ENCODE measurements around the gene AFAP1. TPM values are rescaled to one million over a fixed set of nuclear protein-coding genes. Genes with fewer than 3 reads are reported as not detected.

AFAP1 gene
- polyA plus RNA-seq, 1 experiment, result 48.5 TPM

DNA sequence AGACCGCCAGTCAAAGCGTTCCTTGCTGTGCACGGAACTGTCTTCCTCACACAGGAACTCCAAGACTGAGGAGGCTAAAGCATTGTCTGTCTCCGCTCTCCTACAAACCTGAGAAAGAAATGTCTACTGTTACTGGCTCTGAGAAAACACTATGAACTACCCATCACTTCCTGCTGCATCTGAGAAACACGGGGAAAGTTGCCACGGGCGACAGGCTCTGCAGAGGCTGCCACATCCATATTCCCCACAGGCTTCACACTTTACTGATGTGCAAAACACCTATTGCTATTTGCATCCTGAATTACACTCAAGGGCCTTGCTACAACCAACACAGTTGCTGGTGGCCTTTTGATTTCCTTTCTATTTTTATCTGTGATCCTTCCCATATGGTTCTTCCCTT is 59.0 kb downstream of the AFAP1 start:
- Histone ChIP-seq H3K4me3 (ENCODE audit: low read depth, low read length) (no peak overlapping the region), H3K36me3 (ENCODE audit: control insufficient read depth, insufficient read depth, low read length) (no peaks in the 10 kb centered on the region), H3K27me3 (ENCODE audit: control insufficient read depth, insufficient read depth, low read length) (no peaks in the 10 kb centered on the region)
- CTCF ChIA-PET, result no interaction called here
- POLR2A ChIA-PET, result no interaction called here
- DNase-seq (ENCODE audit: low read depth), result no peak
- TF ChIP-seq, protein P1, sequence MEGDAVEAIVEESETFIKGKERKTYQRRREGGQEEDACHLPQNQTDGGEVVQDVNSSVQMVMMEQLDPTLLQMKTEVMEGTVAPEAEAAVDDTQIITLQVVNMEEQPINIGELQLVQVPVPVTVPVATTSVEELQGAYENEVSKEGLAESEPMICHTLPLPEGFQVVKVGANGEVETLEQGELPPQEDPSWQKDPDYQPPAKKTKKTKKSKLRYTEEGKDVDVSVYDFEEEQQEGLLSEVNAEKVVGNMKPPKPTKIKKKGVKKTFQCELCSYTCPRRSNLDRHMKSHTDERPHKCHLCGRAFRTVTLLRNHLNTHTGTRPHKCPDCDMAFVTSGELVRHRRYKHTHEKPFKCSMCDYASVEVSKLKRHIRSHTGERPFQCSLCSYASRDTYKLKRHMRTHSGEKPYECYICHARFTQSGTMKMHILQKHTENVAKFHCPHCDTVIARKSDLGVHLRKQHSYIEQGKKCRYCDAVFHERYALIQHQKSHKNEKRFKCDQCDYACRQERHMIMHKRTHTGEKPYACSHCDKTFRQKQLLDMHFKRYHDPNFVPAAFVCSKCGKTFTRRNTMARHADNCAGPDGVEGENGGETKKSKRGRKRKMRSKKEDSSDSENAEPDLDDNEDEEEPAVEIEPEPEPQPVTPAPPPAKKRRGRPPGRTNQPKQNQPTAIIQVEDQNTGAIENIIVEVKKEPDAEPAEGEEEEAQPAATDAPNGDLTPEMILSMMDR (IDR thresholded peaks at IDR 0.05; ENCODE audit: insufficient read depth, low read depth, low read length), result no peak

DNA sequence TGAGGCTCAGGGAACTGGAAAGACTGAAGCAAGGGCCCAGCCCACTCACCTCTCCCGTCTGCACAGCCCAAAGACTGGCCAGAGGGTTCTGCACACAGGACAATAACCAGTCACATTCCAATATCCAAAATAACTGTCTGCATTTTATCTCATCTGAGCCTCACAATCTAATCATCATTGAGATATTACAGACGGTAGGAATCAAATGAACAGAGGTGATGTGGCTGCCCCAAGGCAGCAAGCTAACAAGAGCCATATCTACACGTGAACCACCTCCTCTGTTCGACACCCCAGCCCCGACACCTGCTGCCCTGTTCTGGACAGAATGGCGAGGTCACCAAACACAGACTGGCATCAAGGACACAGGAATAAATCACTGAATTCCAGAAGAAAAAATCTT is 60.5 kb downstream of the AFAP1 start:
- H3K36me3 ChIP-seq (ENCODE audit: control insufficient read depth, insufficient read depth, low read length), result no peaks in the 10 kb centered on the region
- CTCF ChIA-PET, result interaction anchor here (0.6 to 1.2 kb wide), 2 partner anchors 75 to 672 kb away, joined by 3 to 5 read pairs; no protein-coding TSS in a partner anchor
- TF ChIP-seq, protein P1 (IDR thresholded peaks at IDR 0.05; ENCODE audit: insufficient read depth, low read depth, low read length), result no peak
- no peak overlapping the region for H3K4me3 ChIP-seq (ENCODE audit: low read depth, low read length)
- POLR2A ChIA-PET, result no interaction called here
- no peak for DNase-seq (ENCODE audit: low read depth)
- H3K27me3 ChIP-seq (ENCODE audit: control insufficient read depth, insufficient read depth, low read length), result no peaks in the 10 kb centered on the region

DNA sequence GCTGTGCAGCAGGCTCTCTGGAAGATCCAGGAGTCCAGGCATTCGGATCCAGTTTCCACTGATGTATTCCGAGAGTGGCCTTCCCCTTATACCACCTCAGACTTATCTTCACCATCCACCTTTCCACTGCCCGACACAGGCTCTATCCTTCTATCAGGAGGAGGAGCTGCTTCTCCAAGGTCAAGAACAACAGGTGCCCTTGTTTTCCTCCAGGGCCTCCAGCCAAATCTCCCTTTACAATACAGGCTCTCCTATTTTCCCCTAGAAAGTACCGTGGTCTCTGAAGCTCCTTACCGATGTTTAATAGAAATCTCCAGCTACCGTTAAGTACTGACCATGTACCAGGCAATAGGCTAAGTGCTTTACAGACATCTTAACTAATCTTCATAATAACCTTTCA is 61.3 kb downstream of the AFAP1 start:
- no peak for DNase-seq (ENCODE audit: low read depth)
- H3K4me3 ChIP-seq (ENCODE audit: low read depth, low read length), result no peak overlapping the region
- H3K36me3 ChIP-seq (ENCODE audit: control insufficient read depth, insufficient read depth, low read length), result no peaks in the 10 kb centered on the region
- ChIA-PET POLR2A (no interaction called here), CTCF (interaction anchor here (0.6 to 1.2 kb wide), 2 partner anchors 74 to 671 kb away, joined by 3 to 5 read pairs; no protein-coding TSS in a partner anchor)
- TF ChIP-seq, protein P1 (IDR thresholded peaks at IDR 0.05; ENCODE audit: insufficient read depth, low read depth, low read length), result no peak
- H3K27me3 ChIP-seq (ENCODE audit: control insufficient read depth, insufficient read depth, low read length), result no peaks in the 10 kb centered on the region

DNA sequence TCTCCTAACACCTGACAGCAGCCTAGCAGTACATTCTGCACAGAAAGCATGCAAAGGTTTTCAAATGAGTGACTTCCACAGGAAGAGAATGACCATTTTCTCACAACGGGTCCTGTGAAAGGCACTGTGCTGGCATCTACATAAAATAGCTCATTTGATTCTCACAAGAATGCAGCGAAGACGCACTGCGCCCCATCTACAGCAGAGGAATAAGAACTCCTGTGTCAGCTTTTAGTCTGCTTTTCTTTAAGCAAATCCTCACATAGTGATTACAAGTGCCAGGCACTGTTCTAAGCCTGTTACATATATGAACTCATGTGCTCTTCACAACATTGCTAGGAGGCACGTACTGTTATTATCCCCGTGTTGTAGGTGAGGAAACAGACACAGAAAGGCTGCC is 62.5 kb downstream of the AFAP1 start:
- POLR2A ChIA-PET, result no interaction called here
- TF ChIP-seq, protein P1 (IDR thresholded peaks at IDR 0.05; ENCODE audit: insufficient read depth, low read depth, low read length), result no peak
- H3K27me3 ChIP-seq (ENCODE audit: control insufficient read depth, insufficient read depth, low read length), result no peaks in the 10 kb centered on the region
- H3K36me3 ChIP-seq (ENCODE audit: control insufficient read depth, insufficient read depth, low read length), result no peaks in the 10 kb centered on the region
- no peak overlapping the region for H3K4me3 ChIP-seq (ENCODE audit: low read depth, low read length)
- CTCF ChIA-PET, result interaction anchor here (1.3 to 1.6 kb wide), 3 partner anchors 10 to 92 kb away, joined by 4 to 5 read pairs (median 4); no protein-coding TSS in a partner anchor
- no peak for DNase-seq (ENCODE audit: low read depth)

DNA sequence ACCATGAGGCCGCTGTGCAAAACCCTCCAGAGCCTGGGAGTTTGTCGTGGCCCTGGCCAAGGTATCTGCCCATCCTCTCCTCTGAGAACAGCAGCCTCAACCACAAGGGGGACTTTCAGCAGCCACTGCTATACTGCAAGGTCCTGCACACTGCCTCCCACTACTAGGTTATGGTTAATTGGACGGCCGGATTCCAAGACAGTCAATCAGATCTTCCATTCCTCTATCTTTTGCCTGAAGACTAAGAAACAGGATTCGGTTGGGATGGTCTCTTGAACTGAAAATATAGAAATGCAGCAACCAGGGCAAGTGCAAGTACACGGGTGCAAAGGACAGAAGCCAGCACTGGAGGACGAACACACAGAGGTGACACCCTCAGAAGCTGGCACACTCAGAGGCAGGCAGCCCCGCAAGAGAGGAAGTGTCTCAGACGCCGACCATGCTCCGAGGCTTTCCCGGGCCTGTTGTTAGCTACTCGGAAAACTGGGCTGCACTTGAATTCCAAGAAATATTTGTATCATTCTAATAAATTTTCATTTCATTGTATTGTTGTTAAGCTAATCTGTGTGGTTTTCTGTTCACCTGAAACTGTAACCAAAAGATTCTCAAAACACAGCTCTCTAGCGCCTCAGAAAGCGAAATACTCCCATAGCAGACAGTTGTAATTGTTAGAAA is 63.3 kb downstream of the AFAP1 start:
- Histone ChIP-seq H3K27me3 (ENCODE audit: control insufficient read depth, insufficient read depth, low read length) (no peaks in the 10 kb centered on the region), H3K36me3 (ENCODE audit: control insufficient read depth, insufficient read depth, low read length) (no peaks in the 10 kb centered on the region), H3K4me3 (ENCODE audit: low read depth, low read length) (no peak overlapping the region)
- ChIA-PET POLR2A (no interaction called here), CTCF (interaction anchor here (1.0 to 1.6 kb wide), 5 partner anchors 9 to 93 kb away, joined by 3 to 5 read pairs (median 4); no protein-coding TSS in a partner anchor)
- DNase-seq (ENCODE audit: low read depth), result no peak
- TF ChIP-seq, protein P1 (IDR thresholded peaks at IDR 0.05; ENCODE audit: insufficient read depth, low read depth, low read length), result peak; percentile 40

Data from BJ (cell line).